ENCODE results near the gene ANGPTL8. TPM values are rescaled to one million over a fixed set of nuclear protein-coding genes. Genes with fewer than 3 reads are reported as not detected.

ANGPTL8 gene
- total RNA-seq, 1 donor from 2014 or later, result 0.25 TPM

DNA sequence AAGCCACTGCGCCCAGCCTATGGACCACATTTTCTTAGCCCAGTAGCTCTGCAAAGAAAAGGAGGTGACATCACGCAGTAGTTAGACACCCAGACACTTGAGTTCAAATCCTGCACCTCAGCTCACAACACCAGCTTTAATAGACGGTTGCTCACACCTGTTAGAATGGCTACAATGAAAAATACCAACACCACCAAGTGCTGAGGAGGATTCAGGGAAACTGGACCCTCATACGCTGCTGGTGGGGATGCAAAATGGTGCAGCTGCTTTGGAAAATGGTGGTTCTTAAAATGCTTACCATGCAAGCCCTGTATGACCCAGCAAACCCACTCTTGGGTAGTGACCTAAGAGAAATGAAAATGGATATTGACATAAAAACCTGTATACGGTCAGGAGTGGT lies 34.6 kb downstream of the ANGPTL8 start:
- no peaks in the 10 kb centered on the region for H3K36me3 Mint-ChIP-seq
- no peaks in the 10 kb centered on the region for H3K27me3 Mint-ChIP-seq (ENCODE audit: low read depth)
- no peak for DNase-seq (ENCODE audit: low spot score in 2 of 2, unreplicated experiment in 2 of 2)
- no peaks in the 10 kb centered on the region for H3K9me3 Mint-ChIP-seq
- H3K4me1 Mint-ChIP-seq, result peaks cover 4% of the 10 kb centered on the region
- no peak overlapping the region for H3K4me3 Mint-ChIP-seq
- H3K27ac Mint-ChIP-seq, result no peak overlapping the region
- TF ChIP-seq, protein P1, sequence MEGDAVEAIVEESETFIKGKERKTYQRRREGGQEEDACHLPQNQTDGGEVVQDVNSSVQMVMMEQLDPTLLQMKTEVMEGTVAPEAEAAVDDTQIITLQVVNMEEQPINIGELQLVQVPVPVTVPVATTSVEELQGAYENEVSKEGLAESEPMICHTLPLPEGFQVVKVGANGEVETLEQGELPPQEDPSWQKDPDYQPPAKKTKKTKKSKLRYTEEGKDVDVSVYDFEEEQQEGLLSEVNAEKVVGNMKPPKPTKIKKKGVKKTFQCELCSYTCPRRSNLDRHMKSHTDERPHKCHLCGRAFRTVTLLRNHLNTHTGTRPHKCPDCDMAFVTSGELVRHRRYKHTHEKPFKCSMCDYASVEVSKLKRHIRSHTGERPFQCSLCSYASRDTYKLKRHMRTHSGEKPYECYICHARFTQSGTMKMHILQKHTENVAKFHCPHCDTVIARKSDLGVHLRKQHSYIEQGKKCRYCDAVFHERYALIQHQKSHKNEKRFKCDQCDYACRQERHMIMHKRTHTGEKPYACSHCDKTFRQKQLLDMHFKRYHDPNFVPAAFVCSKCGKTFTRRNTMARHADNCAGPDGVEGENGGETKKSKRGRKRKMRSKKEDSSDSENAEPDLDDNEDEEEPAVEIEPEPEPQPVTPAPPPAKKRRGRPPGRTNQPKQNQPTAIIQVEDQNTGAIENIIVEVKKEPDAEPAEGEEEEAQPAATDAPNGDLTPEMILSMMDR (IDR thresholded peaks at IDR 0.05; ENCODE audit: unreplicated experiment), result no peak

DNA sequence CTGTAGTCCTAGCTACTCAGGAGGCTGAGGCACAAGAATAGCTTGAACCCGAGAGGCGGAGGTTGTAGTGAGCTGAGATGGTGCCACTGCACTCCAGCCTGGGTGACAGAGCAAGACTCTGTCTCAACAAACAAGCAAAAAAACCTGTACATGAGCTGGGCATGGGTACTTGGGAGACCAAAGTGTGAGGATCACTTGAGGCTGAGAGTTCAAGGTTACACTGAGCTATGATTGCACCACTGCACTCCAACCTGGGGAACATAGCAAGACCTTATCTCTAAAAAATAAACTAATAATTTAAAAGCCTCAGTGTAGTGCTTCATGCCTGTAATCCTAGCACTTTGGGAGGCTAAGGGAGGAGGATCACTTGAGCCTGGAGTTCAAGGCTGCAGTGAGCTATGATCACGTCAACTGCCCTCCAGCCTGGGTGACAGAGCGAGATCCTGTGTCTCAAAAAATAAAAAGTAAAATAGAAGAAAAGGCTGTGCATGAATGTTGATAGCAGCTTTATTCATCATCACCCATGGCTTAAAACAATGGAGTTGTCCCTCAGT lies 35.2 kb downstream of the ANGPTL8 start:
- H3K36me3 Mint-ChIP-seq, result no peaks in the 10 kb centered on the region
- H3K4me1 Mint-ChIP-seq, result no peaks in the 10 kb centered on the region
- H3K9me3 Mint-ChIP-seq, result no peaks in the 10 kb centered on the region
- DNase-seq (ENCODE audit: low spot score in 2 of 2, unreplicated experiment in 2 of 2), result no peak
- H3K27ac Mint-ChIP-seq, result no peak overlapping the region
- H3K27me3 Mint-ChIP-seq (ENCODE audit: low read depth), result no peaks in the 10 kb centered on the region
- TF ChIP-seq, protein P1 (IDR thresholded peaks at IDR 0.05; ENCODE audit: unreplicated experiment), result no peak
- no peak overlapping the region for H3K4me3 Mint-ChIP-seq

DNA sequence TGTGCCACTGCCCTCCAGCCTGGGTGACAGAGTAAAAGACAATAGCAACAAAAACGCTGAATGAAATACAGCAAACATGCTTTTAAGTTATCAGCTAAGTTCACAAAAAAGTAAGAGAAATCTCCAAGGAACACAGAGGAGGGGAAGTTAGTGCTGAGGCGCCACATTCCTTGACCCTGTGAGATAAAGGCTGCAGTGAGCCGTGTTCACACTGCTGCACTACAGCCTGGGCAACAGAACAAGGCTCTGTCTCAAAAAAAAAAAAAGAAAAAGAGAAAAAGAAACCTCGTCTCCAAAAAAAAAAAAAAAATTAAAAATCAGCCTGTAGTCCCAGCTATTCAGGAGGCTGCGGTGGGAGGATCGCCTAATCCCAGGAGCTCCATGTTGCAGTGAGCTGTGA lies 39.3 kb downstream of the ANGPTL8 start:
- no peaks in the 10 kb centered on the region for H3K36me3 Mint-ChIP-seq
- no peak for DNase-seq (ENCODE audit: low spot score in 2 of 2, unreplicated experiment in 2 of 2)
- H3K27ac Mint-ChIP-seq, result no peak overlapping the region
- no peak overlapping the region for H3K4me3 Mint-ChIP-seq
- TF ChIP-seq, protein P1 (IDR thresholded peaks at IDR 0.05; ENCODE audit: unreplicated experiment), result no peak
- no peaks in the 10 kb centered on the region for H3K27me3 Mint-ChIP-seq (ENCODE audit: low read depth)
- H3K4me1 Mint-ChIP-seq, result peaks cover 6% of the 10 kb centered on the region
- H3K9me3 Mint-ChIP-seq, result no peaks in the 10 kb centered on the region

DNA sequence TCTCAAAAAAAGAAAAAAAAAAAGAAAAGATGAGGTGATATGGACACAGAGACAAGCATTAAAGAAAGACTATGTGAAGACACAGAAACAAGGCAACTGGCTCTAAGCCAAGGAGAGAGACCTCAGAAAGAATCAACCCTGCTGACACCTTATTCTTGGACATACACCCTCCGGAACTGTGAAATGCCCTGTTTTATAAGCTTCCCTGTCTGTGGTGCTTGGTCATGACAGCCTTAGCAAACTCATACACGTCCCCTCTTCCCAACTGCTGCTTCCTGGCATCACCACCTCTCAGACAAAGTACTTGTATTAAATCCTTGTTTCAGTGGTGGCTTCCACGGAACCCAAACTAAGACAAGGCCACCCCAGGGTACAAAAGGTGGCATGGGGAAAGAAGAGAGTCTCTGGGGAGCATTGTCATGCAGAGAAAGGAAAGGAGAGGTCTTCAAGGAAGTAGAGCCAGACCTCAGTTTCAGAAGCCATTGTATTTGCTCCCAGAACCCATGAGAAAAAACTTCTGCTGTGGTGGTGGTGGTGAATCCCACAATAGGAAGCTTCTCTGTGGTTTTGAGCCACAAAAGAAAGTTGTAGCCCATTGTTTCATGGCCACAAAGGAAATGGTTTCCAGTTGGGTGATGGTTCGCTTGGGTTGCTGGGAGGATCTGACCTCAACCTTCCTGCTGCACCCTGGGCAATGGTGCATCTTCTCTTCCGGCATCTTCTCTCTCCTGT lies 40.3 kb downstream of the ANGPTL8 start:
- H3K27ac Mint-ChIP-seq, result no peak overlapping the region
- H3K36me3 Mint-ChIP-seq, result no peaks in the 10 kb centered on the region
- TF ChIP-seq, protein P1 (IDR thresholded peaks at IDR 0.05; ENCODE audit: unreplicated experiment), result no peak

DNA sequence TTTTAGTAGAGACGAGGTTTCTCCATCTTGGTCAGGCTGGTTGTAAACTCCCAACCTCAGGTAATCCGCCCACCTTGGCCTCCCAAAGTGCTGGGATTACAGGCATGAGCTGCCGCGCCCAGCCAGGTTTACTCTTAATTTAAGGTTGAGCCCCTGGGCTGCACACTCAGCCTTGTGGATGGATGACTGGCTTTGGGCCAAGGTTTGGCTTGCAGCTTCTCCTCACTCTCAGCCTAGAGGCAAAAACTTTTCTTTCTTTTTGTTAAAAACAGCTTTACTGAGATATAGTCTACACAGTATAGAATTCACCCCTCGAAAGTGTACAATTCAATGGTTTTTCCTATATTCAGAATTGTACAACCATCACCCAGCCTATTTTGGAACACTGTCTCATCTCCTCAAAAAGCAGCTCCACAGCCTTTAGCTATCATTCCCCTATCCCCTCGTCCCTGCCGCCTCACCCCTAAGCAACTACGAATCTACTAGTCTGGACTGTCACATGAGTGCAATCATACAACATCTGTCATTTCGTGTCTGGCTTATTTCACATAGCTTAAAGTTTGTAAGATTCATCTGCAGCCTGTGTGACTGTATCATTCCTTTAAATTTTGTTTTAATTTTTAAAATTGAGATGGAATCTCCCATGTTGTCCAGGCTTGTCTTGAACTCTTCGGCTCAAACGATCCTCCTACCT lies 42.1 kb downstream of the ANGPTL8 start:
- H3K27me3 Mint-ChIP-seq (ENCODE audit: low read depth), result no peaks in the 10 kb centered on the region
- no peak for DNase-seq (ENCODE audit: low spot score in 2 of 2, unreplicated experiment in 2 of 2)
- H3K27ac Mint-ChIP-seq, result peak overlapping the region; percentile 32
- peaks cover 8% of the 10 kb centered on the region for H3K4me1 Mint-ChIP-seq
- no peaks in the 10 kb centered on the region for H3K9me3 Mint-ChIP-seq
- H3K36me3 Mint-ChIP-seq, result no peaks in the 10 kb centered on the region
- TF ChIP-seq, protein P1 (IDR thresholded peaks at IDR 0.05; ENCODE audit: unreplicated experiment), result no peak
- no peak overlapping the region for H3K4me3 Mint-ChIP-seq

More for the DNA sequence above, 40.3 kb downstream of the ANGPTL8 start:
- Mint-ChIP-seq H3K9me3 (no peaks in the 10 kb centered on the region), H3K4me3 (no peak overlapping the region), H3K4me1 (peaks cover 8% of the 10 kb centered on the region), H3K27me3 (ENCODE audit: low read depth) (no peaks in the 10 kb centered on the region)
- DNase-seq (ENCODE audit: low spot score in 2 of 2, unreplicated experiment in 2 of 2), result no peak

All from mesothelial cell of epicardium (in vitro differentiated cells).